Vagina (tissue), 2 donors: ENCODE data around the gene FCRL1. TPM values are rescaled to one million over a fixed set of nuclear protein-coding genes. Genes with fewer than 3 reads are reported as not detected.

Source experiments
- DNase-seq, 2 donors: peaks; one replicate each; pipeline ENCODE4 v3.0.0-alpha.2; 2017; ENCODE audit errors: extremely low spot score in 2 of 2
- H3K27ac ChIP-seq: fragments of 200-600 bp; sonication (generic); one replicate; pipeline ENCODE4 v1.5.1; 2019
- H3K27me3 ChIP-seq: fragments of 200-600 bp; sonication (generic); one replicate; pipeline ENCODE4 v1.5.1; 2019
- H3K36me3 ChIP-seq, 2 donors: fragments of 200-600 bp; sonication (generic); one replicate each; pipeline ENCODE4 v1.5.1; 2017 to 2019
- H3K4me1 ChIP-seq: fragments of 200-600 bp; sonication (generic); one replicate; pipeline ENCODE4 v1.5.1; 2019
- H3K4me3 ChIP-seq, 2 donors: fragments of 200-600 bp; sonication (generic); 1 replicate in 1 of 2; 2 replicates in 1 of 2; pipeline ENCODE4 v1.5.1; 2016 to 2019
- H3K9me3 ChIP-seq: fragments of 200-600 bp; sonication (generic); one replicate; pipeline ENCODE4 v1.5.1; 2019
- POLR2A ChIP-seq, 2 donors: fragments of 450-650 bp; IDR thresholded peaks; one replicate each; pipeline ENCODE4 v1.6.1; 2017; ENCODE audit warnings: antibody characterized with exemption in 2 of 2, mild to moderate bottlenecking in 2 of 2, moderate library complexity in 2 of 2
- POLR2AphosphoS5 ChIP-seq, 2 donors: sonication (generic); formaldehyde crosslinking; IDR thresholded peaks; one replicate each; pipeline ENCODE4 v1.9.0; 2017; ENCODE audit warnings: antibody characterized with exemption in 2 of 2, mild to moderate bottlenecking in 2 of 2, low read depth in 1 of 2; ENCODE audit not compliant: insufficient read depth in 1 of 2
- intact Hi-C: fragments of 100-400 bp; cut with DNase I; formaldehyde crosslinking; loops from one replicate; pipeline ENCODE4 v1.15.1; 2023
- total RNA-seq: library from RNA; depleted of rRNA; stranded (reverse); fragments of >200 nt; gene quantifications from one replicate; pipeline ENCODE4 v1.2.3, GENCODE V29; 2016
- TF ChIP-seq, protein P1 (sequence below), 3 experiments: fragments of 450-650 bp in 2 of 3; fragments of 200-600 bp in 1 of 3; sonication (generic) in 1 of 3; IDR thresholded peaks; one replicate each; pipeline ENCODE4 v1.5.1; 2017 to 2019; ENCODE audit warnings: antibody characterized with exemption in 3 of 3, mild to moderate bottlenecking in 2 of 3, moderate library complexity in 2 of 3

The FCRL1 gene, protein sequence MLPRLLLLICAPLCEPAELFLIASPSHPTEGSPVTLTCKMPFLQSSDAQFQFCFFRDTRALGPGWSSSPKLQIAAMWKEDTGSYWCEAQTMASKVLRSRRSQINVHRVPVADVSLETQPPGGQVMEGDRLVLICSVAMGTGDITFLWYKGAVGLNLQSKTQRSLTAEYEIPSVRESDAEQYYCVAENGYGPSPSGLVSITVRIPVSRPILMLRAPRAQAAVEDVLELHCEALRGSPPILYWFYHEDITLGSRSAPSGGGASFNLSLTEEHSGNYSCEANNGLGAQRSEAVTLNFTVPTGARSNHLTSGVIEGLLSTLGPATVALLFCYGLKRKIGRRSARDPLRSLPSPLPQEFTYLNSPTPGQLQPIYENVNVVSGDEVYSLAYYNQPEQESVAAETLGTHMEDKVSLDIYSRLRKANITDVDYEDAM
- total RNA-seq = 0.49 TPM

DNA sequence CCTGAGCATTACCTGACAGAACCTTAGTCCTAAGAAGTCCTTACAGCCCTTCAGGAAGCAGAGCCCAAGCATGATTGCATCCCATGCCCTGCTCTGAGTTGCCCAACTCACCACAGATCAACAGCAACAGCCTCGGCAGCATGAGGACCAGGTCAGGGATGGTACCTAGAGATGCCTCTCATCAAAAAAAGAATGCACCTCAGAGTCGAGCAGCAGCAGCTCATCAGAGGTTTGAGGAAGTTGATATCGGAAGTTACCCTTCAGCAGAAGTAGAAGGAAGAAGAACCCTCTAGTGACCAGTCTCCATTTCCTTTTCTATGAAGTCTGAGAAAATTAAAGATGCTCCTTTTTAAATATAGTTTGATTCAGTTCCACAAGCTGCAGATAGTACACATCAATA is at the start of gene FCRL1:
FCRL1 (minus strand) TSS at position 225 of the 400 bp plus-strand sequence; CDS start at position 142, 83 bp downstream.
- Histone ChIP-seq H3K9me3 (no peaks in the 10 kb centered on the region), H3K27ac (no peak within 1 kb of the TSS), H3K27me3 (no peaks in the 10 kb centered on the region), H3K4me1 (no peaks in the 10 kb centered on the region), H3K36me3 (no peaks in the 10 kb centered on the region), H3K4me3 (no peak within 1 kb of the TSS)
- DNase-seq = no peak
- TF ChIP-seq POLR2A (IDR thresholded peaks at IDR 0.05) = no peak
- no peak for TF ChIP-seq POLR2AphosphoS5 (IDR thresholded peaks at IDR 0.05; ENCODE audit: insufficient read depth in 1 of 2, low read depth in 1 of 2)
- TF ChIP-seq, protein P1, sequence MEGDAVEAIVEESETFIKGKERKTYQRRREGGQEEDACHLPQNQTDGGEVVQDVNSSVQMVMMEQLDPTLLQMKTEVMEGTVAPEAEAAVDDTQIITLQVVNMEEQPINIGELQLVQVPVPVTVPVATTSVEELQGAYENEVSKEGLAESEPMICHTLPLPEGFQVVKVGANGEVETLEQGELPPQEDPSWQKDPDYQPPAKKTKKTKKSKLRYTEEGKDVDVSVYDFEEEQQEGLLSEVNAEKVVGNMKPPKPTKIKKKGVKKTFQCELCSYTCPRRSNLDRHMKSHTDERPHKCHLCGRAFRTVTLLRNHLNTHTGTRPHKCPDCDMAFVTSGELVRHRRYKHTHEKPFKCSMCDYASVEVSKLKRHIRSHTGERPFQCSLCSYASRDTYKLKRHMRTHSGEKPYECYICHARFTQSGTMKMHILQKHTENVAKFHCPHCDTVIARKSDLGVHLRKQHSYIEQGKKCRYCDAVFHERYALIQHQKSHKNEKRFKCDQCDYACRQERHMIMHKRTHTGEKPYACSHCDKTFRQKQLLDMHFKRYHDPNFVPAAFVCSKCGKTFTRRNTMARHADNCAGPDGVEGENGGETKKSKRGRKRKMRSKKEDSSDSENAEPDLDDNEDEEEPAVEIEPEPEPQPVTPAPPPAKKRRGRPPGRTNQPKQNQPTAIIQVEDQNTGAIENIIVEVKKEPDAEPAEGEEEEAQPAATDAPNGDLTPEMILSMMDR (IDR thresholded peaks at IDR 0.05) = no peak
- intact Hi-C loops = no loop called here

DNA sequence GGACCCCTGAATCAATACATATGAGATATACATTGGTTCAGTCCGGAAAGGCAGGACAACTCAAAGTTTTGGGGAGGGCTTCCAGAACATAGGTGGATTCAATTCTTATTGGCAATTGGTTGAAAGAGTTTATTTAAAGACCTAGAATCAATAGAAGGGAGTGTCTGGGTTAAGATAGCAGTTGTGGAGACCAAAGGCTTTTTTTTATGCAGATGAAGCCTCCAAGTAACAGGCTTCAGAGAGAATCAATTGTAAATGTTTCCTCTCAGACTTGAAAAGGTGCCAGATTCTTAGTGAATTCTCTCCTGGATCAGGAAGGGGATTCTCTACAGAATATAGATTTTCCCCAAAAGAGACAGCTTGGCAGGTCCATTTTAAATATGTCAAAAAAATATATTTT is 48.7 kb upstream of the FCRL1 start:
- intact Hi-C loops = no loop called here
- H3K4me3 ChIP-seq = no peak overlapping the region
- H3K27ac ChIP-seq = no peak overlapping the region
- H3K9me3 ChIP-seq = no peaks in the 10 kb centered on the region
- TF ChIP-seq POLR2A (IDR thresholded peaks at IDR 0.05) (no peak), POLR2AphosphoS5 (IDR thresholded peaks at IDR 0.05; ENCODE audit: insufficient read depth in 1 of 2, low read depth in 1 of 2) (no peak)
- TF ChIP-seq, protein P1 (IDR thresholded peaks at IDR 0.05) = no peak
- DNase-seq = no peak
- no peaks in the 10 kb centered on the region for H3K4me1 ChIP-seq
- no peaks in the 10 kb centered on the region for H3K36me3 ChIP-seq
- H3K27me3 ChIP-seq = no peaks in the 10 kb centered on the region

DNA sequence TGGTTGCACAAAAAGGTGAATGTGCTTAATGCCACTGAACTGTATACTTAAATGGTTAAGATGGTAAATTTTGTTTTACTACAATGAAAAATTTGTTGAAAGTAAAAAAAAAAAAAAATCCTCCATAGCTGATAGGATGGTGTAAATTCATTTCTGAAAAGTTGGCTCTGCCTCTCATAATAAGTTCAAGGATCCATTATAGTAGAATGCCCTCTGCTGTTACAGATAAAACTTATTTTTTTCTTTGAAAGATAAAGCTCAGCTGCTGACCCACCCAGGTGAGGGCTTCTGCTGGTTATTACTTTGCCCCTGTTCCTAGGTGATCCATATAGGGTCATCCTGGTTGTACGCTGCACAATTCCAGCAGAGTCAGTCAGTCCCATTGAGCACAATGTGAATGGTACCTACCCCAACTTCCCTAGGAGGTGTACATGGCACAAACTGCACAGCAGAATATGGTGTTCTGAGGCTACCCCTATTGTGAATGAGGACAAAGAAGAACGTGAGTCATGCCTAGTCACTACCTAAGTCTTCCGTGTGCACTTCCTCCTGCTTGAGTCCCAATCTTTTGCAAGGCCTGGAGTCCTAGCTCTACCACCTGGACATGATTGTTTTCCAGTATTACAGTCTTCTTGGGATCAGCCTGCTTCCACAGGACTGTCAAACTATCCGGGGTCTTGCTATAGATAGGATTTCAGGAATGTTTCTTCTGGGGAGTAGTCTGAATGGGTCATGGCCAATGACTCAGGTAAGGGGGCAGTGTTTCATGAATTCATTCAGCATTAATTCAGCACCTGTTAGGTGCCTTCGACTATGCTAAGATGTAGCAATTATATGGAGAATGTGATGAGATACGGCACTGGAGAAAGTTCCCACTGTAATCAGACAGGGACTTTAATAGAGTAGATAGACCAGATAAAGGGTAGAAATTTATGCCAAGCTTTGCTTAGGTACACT is 42.5 kb upstream of the FCRL1 start:
- no peak overlapping the region for H3K27ac ChIP-seq
- H3K4me1 ChIP-seq = no peaks in the 10 kb centered on the region
- H3K9me3 ChIP-seq = no peaks in the 10 kb centered on the region
- H3K36me3 ChIP-seq = no peaks in the 10 kb centered on the region
- TF ChIP-seq, protein P1 (IDR thresholded peaks at IDR 0.05) = no peak
- TF ChIP-seq POLR2A (IDR thresholded peaks at IDR 0.05) (no peak), POLR2AphosphoS5 (IDR thresholded peaks at IDR 0.05; ENCODE audit: insufficient read depth in 1 of 2, low read depth in 1 of 2) (no peak)
- intact Hi-C loops = no loop called here
- no peak for DNase-seq
- H3K27me3 ChIP-seq = no peaks in the 10 kb centered on the region
- H3K4me3 ChIP-seq = no peak overlapping the region

DNA sequence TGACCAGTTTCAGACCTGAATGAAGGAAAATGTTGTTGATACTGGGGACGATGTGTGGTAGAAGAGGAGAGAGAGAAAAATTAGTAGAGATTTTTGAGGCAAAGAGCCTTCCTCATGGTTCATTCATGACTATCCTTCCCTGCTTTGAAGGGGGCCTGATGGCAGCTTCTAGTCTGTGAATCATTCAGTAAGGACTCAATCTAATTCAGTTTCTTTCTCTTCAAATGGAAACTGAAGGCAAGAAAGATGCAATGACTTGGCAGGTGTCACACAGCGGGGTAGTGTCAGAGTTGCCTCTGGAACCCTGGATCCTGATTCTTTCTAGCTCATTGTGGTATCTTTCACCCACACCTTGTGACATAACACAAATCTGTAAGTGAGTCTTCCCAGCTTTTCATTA is 36.6 kb upstream of the FCRL1 start:
- Histone ChIP-seq H3K36me3 (no peaks in the 10 kb centered on the region), H3K27ac (no peak overlapping the region), H3K4me1 (no peaks in the 10 kb centered on the region), H3K9me3 (no peaks in the 10 kb centered on the region), H3K27me3 (no peaks in the 10 kb centered on the region), H3K4me3 (no peak overlapping the region)
- no peak for DNase-seq
- intact Hi-C loops = no loop called here
- TF ChIP-seq POLR2AphosphoS5 (IDR thresholded peaks at IDR 0.05; ENCODE audit: insufficient read depth in 1 of 2, low read depth in 1 of 2) (no peak), POLR2A (IDR thresholded peaks at IDR 0.05) (no peak)

DNA sequence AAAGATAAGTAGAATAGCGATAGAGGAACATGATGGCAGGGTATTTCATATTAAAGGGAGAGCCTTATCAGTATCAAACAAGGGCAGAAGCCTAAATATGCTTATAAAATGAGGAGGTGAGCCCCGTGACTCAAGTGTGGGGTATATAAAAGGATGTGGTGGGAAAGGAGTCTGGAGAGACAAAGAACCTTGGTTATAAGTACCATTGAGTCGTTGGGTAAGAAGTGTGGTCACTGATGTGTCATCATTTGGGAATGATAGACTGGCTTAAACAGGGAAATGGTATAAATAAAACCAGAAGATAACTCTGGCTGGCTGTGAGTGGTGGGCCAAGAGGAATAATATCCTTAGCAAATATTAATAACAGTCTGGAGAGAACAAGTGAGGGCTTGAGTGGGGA is 32.6 kb upstream of the FCRL1 start:
- H3K27ac ChIP-seq = no peak overlapping the region
- no peak overlapping the region for H3K4me3 ChIP-seq
- H3K36me3 ChIP-seq = no peaks in the 10 kb centered on the region
- no peaks in the 10 kb centered on the region for H3K4me1 ChIP-seq
- intact Hi-C loops = no loop called here
- no peaks in the 10 kb centered on the region for H3K27me3 ChIP-seq
- no peaks in the 10 kb centered on the region for H3K9me3 ChIP-seq
- TF ChIP-seq, protein P1 (IDR thresholded peaks at IDR 0.05) = no peak
- TF ChIP-seq POLR2A (IDR thresholded peaks at IDR 0.05) (no peak), POLR2AphosphoS5 (IDR thresholded peaks at IDR 0.05; ENCODE audit: insufficient read depth in 1 of 2, low read depth in 1 of 2) (no peak)
- DNase-seq = no peak
